ENCODE measurements around the gene SHPK.

SHPK gene

GRCh38 chr17:3636154-3636907, at the start of gene SHPK, which contains the start of gene CTNS:
TSS of gene SHPK (minus strand) at chr17:3636250. CDS start at chr17:3636219, 31 bp downstream.
TSS of gene CTNS (plus strand) at chr17:3636760. CDS start at chr17:3640207, 3,447 bp downstream.
- TF ChIP-seq ZFX (IDR thresholded peaks at IDR 0.05) = no peak; the same call in 1 of the 2 replicates
- H3K27ac ChIP-seq = peak within 1 kb of the TSS; percentile 88

DNA sequence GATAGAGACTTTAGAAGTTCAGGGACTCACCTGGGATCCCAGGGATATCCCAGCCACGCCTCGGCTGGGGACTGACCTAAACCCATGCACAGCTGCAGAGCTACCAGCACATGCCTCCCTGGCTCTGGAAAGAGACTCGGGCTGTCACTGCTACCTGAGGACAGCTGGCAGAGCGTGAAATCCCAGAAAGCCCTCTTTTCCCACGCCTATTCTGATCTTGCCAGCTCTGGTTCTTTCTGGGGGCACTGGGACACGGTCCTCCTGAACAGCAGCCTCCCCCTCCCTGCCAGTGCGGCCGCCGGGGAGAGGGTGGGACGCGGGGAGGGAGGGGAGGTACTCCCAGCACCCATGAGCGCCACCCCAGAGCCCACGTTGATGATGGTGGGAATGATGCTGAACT, 49.1 kb upstream of the SHPK start:
- no peak for TF ChIP-seq CTCF (conservative IDR thresholded peaks at IDR 0.05)
- TF ChIP-seq ZFX (IDR thresholded peaks at IDR 0.05) = no peak

DNA sequence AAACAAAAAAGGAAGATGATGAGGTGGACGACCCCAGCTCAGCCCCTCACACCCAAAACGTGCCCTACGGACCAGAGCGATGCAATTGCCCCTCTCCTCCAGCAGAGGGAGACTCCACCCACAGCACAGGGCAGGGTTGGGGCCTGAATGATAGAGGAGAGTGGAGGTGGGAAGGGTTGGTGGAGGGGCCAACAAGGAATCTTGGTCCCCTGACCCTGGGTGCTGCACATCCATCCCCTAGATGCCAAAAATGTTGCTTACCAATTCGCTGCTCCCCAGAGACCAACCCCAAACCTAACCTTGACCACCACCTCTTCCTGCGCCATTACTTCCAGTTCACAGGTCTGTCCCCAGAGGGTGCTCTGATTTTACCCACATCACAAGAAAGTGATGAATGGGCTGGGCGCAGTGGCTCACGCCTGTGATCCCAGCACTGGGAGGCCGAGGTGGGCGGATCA, 47.0 kb upstream of the SHPK start:
- no peak overlapping the region for H3K27ac ChIP-seq
- peak; percentile 98 for TF ChIP-seq CTCF (conservative IDR thresholded peaks at IDR 0.05)
- TF ChIP-seq ZFX (IDR thresholded peaks at IDR 0.05) = no peak

More for the DNA sequence above, 49.1 kb upstream of the SHPK start:
- H3K27ac ChIP-seq = no peak overlapping the region

- no peak for TF ChIP-seq ZFX (IDR thresholded peaks at IDR 0.05)
- no peak for TF ChIP-seq CTCF (conservative IDR thresholded peaks at IDR 0.05)
- H3K27ac ChIP-seq = no peak overlapping the region
These were observed 46.0 kb upstream of the SHPK start for GRCh38 chr17:3682033-3682432.

GRCh38 chr17:3681565-3681964, 45.5 kb upstream of the SHPK start:
- H3K27ac ChIP-seq = no peak overlapping the region
- no peak for TF ChIP-seq CTCF (conservative IDR thresholded peaks at IDR 0.05)
- TF ChIP-seq ZFX (IDR thresholded peaks at IDR 0.05) = no peak

DNA sequence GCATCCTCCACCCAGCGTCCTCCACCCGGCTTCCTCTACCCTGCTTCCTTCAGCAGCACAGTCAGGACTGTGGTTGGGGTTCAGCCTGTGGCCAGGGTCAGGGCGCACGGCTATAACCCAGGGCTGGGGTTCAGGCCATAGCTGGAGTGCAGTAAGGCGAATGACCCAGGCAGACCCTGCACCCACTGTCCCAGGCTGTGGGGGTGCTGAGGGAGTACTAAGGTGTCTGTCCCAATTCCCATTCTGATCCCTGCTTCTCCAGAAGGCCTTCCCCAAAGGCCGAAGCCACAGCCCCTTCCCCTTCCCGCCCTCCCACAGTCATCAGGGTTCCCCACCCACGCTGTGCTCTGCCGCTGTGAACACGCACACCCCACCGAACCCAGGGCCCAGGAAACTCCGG, 45.0 kb upstream of the SHPK start:
- TF ChIP-seq ZFX (IDR thresholded peaks at IDR 0.05) = no peak
- no peak for TF ChIP-seq CTCF (conservative IDR thresholded peaks at IDR 0.05)
- H3K27ac ChIP-seq = no peak overlapping the region

- TF ChIP-seq ZFX (IDR thresholded peaks at IDR 0.05) = no peak
- TF ChIP-seq CTCF (conservative IDR thresholded peaks at IDR 0.05) = no peak
- H3K27ac ChIP-seq = no peak overlapping the region
These were observed 43.6 kb upstream of the SHPK start for GRCh38 chr17:3679531-3680126.

Measured in C4-2B (cell line).